ENCODE results near the gene APBA1.

APBA1 gene

GRCh38 chr9:69579760-69580581 lies 92.2 kb downstream of the APBA1 start:
- Histone ChIP-seq H3K27ac (replicated peaks) (no peak overlapping the region), H3K4me3 (replicated peaks; ENCODE audit: insufficient read depth, low read length) (no peak overlapping the region), H3K27me3 (ENCODE audit: insufficient read depth, poor library complexity, severe bottlenecking) (no peaks in the 10 kb centered on the region)
- TF ChIP-seq SPI1 (IDR thresholded peaks at IDR 0.05; ENCODE audit: borderline replicate concordance, low read depth), result no peak
- no peak for TF ChIP-seq CTCF (IDR thresholded peaks at IDR 0.05; ENCODE audit: insufficient read depth, low read length)
- TF ChIP-seq POLR2AphosphoS5 (IDR thresholded peaks at IDR 0.05; ENCODE audit: low read depth), result no peak
- no peak for TF ChIP-seq REST (IDR thresholded peaks at IDR 0.05; ENCODE audit: insufficient replicate concordance, low read depth)
- no peak for TF ChIP-seq GABPA (IDR thresholded peaks at IDR 0.05; ENCODE audit: low read depth)
- DNase-seq (ENCODE audit: low read depth in 1 of 2, low spot score in 1 of 2), result no peak

- Histone ChIP-seq H3K4me3 (replicated peaks; ENCODE audit: insufficient read depth, low read length) (no peak overlapping the region), H3K27ac (replicated peaks) (no peak overlapping the region), H3K27me3 (ENCODE audit: insufficient read depth, poor library complexity, severe bottlenecking) (no peaks in the 10 kb centered on the region)
- no peak for TF ChIP-seq REST (IDR thresholded peaks at IDR 0.05; ENCODE audit: insufficient replicate concordance, low read depth)
- TF ChIP-seq POLR2AphosphoS5 (IDR thresholded peaks at IDR 0.05; ENCODE audit: low read depth), result no peak
- no peak for TF ChIP-seq CTCF (IDR thresholded peaks at IDR 0.05; ENCODE audit: insufficient read depth, low read length)
- no peak for TF ChIP-seq SPI1 (IDR thresholded peaks at IDR 0.05; ENCODE audit: borderline replicate concordance, low read depth)
- no peak for TF ChIP-seq GABPA (IDR thresholded peaks at IDR 0.05; ENCODE audit: low read depth)
- DNase-seq (ENCODE audit: low read depth in 1 of 2, low spot score in 1 of 2), result no peak
Observed at GRCh38 chr9:69579032-69579758, 93.0 kb downstream of the APBA1 start.

- Histone ChIP-seq H3K27me3 (ENCODE audit: insufficient read depth, poor library complexity, severe bottlenecking) (no peaks in the 10 kb centered on the region), H3K4me3 (replicated peaks; ENCODE audit: insufficient read depth, low read length) (no peak overlapping the region), H3K27ac (replicated peaks) (no peak overlapping the region)
- TF ChIP-seq REST (IDR thresholded peaks at IDR 0.05; ENCODE audit: insufficient replicate concordance, low read depth), result no peak
- no peak for TF ChIP-seq CTCF (IDR thresholded peaks at IDR 0.05; ENCODE audit: insufficient read depth, low read length)
- no peak for TF ChIP-seq SPI1 (IDR thresholded peaks at IDR 0.05; ENCODE audit: borderline replicate concordance, low read depth)
- TF ChIP-seq GABPA (IDR thresholded peaks at IDR 0.05; ENCODE audit: low read depth), result no peak
- no peak for TF ChIP-seq POLR2AphosphoS5 (IDR thresholded peaks at IDR 0.05; ENCODE audit: low read depth)
- no peak for DNase-seq (ENCODE audit: low read depth in 1 of 2, low spot score in 1 of 2)
Observed at GRCh38 chr9:69578026-69578425, 94.1 kb downstream of the APBA1 start.
